ENCODE results near the gene SMIM7.

- TF ChIP-seq, protein P1, sequence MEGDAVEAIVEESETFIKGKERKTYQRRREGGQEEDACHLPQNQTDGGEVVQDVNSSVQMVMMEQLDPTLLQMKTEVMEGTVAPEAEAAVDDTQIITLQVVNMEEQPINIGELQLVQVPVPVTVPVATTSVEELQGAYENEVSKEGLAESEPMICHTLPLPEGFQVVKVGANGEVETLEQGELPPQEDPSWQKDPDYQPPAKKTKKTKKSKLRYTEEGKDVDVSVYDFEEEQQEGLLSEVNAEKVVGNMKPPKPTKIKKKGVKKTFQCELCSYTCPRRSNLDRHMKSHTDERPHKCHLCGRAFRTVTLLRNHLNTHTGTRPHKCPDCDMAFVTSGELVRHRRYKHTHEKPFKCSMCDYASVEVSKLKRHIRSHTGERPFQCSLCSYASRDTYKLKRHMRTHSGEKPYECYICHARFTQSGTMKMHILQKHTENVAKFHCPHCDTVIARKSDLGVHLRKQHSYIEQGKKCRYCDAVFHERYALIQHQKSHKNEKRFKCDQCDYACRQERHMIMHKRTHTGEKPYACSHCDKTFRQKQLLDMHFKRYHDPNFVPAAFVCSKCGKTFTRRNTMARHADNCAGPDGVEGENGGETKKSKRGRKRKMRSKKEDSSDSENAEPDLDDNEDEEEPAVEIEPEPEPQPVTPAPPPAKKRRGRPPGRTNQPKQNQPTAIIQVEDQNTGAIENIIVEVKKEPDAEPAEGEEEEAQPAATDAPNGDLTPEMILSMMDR (IDR thresholded peaks at IDR 0.05), result no peak
- TF ChIP-seq POLR2AphosphoS5 (IDR thresholded peaks at IDR 0.05; ENCODE audit: insufficient read depth in 1 of 2, low read depth in 1 of 2), result no peak
- no peak for TF ChIP-seq POLR2A (IDR thresholded peaks at IDR 0.05)
Measured at GRCh38 chr19:16626796-16627192, 33.1 kb downstream of the SMIM7 start.

All from vagina (tissue), 2 donors.